T-helper 1 cell treated with Interleukin-12 subunit alpha and Interleukin-12 subunit beta and Interleukin-4 antibody, amounts not matched to agents 30 ng/mL and 1 ng/mL, for 36 hours (primary cell): ENCODE data around the gene ELOVL3. TPM values are rescaled to one million over a fixed set of nuclear protein-coding genes. Genes with fewer than 3 reads are reported as not detected.
"Not testable (repeated sequence)": the region's sequence is repeated elsewhere in the genome, so short reads cannot be mapped to it uniquely, and the experiment has no call there.

Experiments used
- intact Hi-C: fragments of 100-400 bp; cut with micrococcal nuclease; formaldehyde crosslinking; loops from one replicate; pipeline ENCODE4 v1.15.1; 2024
- total RNA-seq: library from RNA; stranded (reverse); gene quantifications from 2 replicates; pipeline ENCODE4 v1.2.3, GENCODE V29; 2022

The ELOVL3 gene, protein sequence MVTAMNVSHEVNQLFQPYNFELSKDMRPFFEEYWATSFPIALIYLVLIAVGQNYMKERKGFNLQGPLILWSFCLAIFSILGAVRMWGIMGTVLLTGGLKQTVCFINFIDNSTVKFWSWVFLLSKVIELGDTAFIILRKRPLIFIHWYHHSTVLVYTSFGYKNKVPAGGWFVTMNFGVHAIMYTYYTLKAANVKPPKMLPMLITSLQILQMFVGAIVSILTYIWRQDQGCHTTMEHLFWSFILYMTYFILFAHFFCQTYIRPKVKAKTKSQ
- not detected in 2 replicates for total RNA-seq

DNA sequence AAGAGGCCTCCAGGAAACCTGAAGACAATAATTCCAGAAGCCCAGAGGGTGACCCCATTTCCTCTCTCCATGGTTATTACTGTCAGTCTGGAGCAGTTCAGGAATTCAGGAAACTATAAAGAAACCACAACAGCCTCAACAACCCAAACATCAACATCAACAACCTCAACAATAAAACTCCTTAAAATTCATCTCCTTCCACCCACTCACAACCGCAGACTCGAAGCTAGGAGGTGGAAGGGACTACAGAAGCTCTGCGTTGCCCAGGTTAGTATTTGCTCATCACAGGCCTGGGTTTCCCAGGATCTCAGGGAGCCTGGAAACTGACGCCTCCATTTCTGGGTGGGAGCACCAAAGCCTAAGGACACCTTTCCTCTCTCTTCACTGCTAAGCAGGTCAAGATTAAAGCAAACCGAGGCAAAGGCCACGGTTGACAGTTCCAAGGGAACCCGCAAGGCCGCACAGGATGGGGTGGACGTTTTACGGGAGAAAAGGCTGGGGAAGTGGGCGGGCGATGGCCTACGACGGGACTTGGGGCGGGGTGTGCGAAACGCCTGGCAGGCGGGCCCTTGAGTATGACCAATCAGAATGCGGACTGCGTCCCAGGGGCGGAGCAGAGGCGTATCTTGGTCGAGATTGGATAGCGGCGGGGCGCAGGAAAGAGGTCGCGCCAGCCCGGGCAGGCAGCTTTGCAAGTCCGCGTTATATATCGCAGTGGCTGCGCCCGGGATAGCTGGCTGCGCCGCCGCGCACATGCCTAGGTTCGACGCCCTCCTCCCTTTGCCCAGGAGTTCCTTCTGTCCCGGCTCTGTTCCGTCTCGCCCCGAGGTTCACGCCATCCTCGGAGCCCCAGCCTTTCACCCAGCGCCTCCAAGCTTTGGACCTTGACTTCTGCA, at the start of gene ELOVL3:
Gene ELOVL3, plus strand, starts transcription at position 654 of the 896 bp plus-strand sequence. CDS start 250 bp downstream, outside the sequence.
- intact Hi-C loops = loop anchor here (1.0 to 5.0 kb wide), 6 partner anchors 19 to 371 kb away; partner anchors contain the start of genes ACTR1A, GBF1 and NOLC1

GRCh38 chr10:102184606-102185005, 41.5 kb upstream of the ELOVL3 start:
- intact Hi-C loops = no loop called here

DNA sequence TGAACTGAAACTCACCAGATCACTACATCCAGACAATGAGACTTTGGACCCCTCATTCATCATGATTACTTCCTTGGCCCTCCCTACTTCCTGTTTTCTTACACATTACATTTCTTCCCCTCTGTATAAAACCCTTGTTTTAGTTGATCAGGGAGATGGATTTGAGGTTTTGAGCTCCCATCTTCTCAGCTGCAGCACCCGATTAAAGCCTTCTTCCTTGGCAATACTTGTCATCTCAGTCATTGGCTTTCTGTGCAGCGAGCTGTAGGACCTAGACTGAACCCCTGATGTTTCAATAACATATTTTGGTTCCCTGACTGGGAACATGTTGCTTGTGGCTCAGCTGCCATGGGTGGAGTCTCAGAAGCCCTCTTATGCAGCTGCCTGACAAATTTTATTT, 40.8 kb upstream of the ELOVL3 start:
- intact Hi-C loops = no loop called here

GRCh38 chr10:102185811-102186527, 40.1 kb upstream of the ELOVL3 start:
- intact Hi-C loops = no loop called here

GRCh38 chr10:102188298-102188940, 37.7 kb upstream of the ELOVL3 start:
- intact Hi-C loops = no loop called here

- intact Hi-C loops = loop anchor here (1.0 kb wide), 7 partner anchors 20 to 313 kb away; partner anchors contain the start of genes ACTR1A, GBF1 and NOLC1
Measured at GRCh38 chr10:102188941-102189898, 36.9 kb upstream of the ELOVL3 start.

DNA sequence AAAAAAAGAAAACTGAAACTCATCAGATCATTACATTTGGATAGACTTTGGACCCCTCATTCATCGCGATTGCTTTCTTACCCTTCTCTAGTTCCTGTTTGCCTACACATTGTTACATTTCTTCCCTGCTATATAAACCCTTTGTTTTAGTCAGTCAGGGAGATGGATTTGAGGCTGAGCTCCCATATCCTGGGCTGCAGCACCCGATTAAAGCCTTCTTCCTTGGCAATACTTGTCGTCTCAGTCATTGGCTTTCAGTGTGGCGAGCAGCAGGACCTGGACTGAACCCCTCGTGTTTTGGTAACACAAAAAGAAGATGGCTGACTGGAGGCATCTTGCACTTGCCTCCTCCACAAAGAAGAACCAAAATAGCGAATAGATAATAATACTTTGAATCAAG, 34.1 kb upstream of the ELOVL3 start:
- intact Hi-C loops = no loop called here

DNA sequence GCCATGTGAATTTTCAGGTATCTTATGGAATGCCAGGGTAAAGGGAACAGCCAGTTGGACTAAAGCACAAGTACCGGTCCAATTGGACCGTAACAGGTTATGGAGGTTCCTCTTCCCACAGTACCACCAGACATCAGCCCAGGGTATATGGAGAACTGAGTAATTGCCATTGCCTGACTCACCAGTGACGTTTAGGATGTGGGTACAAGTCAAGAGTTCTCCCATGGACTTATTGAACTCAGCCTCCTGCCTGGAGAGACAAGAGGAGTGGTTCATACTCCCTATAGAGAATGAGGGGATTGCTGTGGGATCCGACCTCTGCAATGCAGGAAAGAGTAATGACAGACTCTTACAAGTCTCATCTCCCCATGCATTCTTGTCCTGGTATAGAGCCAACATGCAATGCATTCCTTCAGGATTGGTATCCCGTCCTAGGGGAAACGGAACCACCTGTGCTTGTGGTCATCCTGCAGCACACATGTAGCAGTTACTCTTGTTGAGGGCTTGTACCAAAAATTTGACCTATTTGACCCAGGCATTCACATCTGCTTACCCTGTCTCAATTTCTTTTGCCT, 30.7 kb upstream of the ELOVL3 start:
- intact Hi-C loops = no loop called here

- intact Hi-C loops = no loop called here
Measured at GRCh38 chr10:102196893-102197292, 29.2 kb upstream of the ELOVL3 start.

DNA sequence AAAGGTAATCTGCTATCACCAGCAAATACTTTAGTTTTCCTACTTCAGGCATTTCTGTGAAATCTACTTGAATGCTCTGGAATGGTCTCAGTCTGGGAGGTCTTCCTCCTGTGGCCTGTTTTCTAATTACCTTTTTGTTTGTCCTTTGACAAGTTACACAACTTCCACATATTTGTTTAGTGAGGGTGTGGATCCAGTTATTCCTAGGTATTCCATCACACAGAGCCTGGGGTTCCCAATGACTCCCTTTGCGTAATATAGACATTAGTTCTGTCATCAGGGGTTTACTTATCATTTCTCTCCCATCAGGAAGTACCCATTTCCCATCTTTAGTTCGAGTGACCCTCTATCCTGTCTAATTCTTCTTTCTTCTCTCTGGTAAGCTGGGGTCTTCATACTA, 28.1 kb upstream of the ELOVL3 start:
- intact Hi-C loops = no loop called here

GRCh38 chr10:102200751-102201640, 25.1 kb upstream of the ELOVL3 start:
- intact Hi-C loops = no loop called here

GRCh38 chr10:102202386-102202785, 23.7 kb upstream of the ELOVL3 start:
- intact Hi-C loops = no loop called here

GRCh38 chr10:102208311-102209035, 17.6 kb upstream of the ELOVL3 start:
- intact Hi-C loops = no loop called here

DNA sequence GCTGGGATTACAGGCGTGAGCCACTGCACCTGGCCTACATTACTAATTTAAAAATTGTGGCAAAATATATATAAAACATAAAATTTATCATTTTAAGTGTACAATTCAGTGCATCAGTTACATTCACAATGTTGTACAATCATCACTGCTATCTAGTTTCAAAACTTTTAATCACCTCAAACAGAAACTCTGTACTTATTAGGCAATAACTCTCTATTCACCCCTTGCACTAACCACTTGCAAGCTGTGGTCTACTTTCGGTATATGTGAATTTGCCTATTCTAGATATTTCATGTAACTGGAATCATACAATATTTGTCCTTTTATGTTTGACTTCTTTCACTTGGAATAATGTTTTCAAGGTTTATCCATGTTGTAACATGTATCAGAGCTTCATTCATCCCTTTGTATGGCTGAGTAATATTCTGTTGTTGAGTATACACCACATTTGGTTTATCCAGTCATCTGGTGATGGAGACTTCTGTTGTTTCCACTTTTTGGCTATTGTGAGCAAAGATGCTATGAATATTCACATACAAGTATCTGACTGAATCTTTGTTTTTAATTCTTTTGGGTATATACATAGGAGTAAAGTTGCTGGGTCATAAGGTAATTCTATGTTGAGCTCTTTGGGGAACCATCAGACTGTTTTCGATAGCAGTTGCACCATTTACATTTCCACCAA, 14.3 kb upstream of the ELOVL3 start:
- intact Hi-C loops = no loop called here

GRCh38 chr10:102213599-102213998, 12.5 kb upstream of the ELOVL3 start:
- intact Hi-C loops = not testable (repeated sequence)

GRCh38 chr10:102219370-102219769, 6.7 kb upstream of the ELOVL3 start:
- intact Hi-C loops = no loop called here

DNA sequence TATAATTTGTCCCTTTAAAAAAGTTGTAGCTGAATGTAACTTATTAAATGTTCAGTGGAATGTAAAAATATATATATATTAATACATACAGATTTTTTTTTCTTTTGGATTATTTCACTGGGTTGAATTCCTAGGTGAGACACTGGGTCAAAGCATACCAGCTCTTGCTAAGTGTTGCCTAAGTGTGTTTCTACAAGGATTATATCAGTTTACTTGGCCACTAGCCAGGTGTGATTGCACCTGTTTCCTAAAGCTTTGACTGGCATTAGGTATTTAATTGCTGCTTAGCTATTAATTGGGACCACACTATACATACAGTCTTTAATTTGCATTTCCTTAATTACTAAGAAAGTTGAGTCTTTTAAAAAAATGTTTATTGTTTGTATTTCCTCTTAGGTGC, 5.5 kb upstream of the ELOVL3 start:
- intact Hi-C loops = no loop called here
